D721Med (cell line): ENCODE measurements around the gene OR52D1.

Source experiments
- DNase-seq: peaks from one replicate; pipeline ENCODE4 v3.0.0; 2011; ENCODE audit warnings: low spot score; ENCODE audit not compliant: insufficient read length
- FAIRE-seq: peaks from 2 replicates; lab custom pipeline; 2011; peaks lifted over from hg19 to GRCh38; lab: Jason Lieb, UNC
- TF ChIP-seq, protein P1 (sequence below): IDR thresholded peaks from 2 replicates; pipeline ENCODE4 v1.5.1; 2012; ENCODE audit warnings: mild to moderate bottlenecking, control low read depth; ENCODE audit not compliant: insufficient read depth; ENCODE audit errors: missing control alignments

The OR52D1 gene

DNA sequence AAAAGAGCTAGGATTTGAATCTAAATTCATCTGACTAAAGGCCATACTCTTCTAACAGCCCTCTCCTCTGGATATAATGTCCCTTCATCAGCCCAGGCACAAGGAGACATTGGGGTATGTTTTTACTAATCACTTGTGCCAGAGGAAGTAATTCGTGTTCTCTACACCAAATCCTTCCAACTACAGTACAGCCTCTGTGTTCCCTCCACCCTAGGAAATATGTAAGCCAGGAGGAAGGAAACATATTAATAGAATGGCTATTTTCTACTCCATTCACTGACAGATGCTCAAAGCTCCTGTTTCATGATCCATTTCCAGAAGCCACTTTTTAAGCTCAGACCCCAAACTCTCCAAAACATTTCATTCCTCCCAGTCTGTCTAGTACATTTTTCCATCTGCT, 40.0 kb downstream of the OR52D1 start:
- DNase-seq (no peak), FAIRE-seq (no peak)
- TF ChIP-seq, protein P1, sequence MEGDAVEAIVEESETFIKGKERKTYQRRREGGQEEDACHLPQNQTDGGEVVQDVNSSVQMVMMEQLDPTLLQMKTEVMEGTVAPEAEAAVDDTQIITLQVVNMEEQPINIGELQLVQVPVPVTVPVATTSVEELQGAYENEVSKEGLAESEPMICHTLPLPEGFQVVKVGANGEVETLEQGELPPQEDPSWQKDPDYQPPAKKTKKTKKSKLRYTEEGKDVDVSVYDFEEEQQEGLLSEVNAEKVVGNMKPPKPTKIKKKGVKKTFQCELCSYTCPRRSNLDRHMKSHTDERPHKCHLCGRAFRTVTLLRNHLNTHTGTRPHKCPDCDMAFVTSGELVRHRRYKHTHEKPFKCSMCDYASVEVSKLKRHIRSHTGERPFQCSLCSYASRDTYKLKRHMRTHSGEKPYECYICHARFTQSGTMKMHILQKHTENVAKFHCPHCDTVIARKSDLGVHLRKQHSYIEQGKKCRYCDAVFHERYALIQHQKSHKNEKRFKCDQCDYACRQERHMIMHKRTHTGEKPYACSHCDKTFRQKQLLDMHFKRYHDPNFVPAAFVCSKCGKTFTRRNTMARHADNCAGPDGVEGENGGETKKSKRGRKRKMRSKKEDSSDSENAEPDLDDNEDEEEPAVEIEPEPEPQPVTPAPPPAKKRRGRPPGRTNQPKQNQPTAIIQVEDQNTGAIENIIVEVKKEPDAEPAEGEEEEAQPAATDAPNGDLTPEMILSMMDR, result no peak

DNA sequence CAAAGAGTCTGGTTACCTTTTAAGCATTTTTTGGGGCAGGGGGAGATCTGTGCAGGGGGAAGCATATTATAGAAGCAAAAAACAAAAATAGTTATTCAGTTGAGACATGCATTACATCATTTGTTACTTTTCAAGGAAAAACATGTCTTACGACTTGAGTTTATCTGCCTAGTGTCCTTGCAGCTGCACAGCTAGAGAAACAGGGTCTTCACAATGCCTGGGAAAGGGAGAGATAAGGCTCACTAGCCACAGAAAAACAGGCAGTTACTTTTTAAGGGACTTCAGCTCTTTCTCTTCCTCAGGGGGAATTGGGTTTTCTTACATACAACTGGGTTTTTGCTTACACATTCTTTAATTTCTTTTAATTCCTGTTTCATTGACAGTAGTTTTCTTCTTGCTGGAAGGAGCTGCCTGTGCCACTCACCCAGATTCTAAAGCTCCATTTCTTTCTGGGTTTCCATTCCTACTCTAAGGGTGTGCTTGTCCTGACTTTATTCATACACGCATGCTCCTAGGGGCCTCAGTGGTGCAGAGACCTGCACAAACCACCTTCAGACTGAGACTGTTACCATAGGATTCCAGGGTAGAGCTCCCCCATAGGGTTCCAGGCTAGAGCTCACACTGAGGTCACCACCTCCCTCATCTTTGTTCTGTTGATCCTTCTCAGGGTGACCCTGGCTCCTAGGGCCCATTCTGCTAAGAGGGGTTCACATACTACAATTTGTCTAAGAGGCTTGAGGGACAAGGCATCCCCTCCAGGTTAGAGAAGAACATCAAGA, 42.8 kb downstream of the OR52D1 start:
- TF ChIP-seq, protein P1, result no peak
- DNase-seq, result no peak
- FAIRE-seq, result no peak

DNA sequence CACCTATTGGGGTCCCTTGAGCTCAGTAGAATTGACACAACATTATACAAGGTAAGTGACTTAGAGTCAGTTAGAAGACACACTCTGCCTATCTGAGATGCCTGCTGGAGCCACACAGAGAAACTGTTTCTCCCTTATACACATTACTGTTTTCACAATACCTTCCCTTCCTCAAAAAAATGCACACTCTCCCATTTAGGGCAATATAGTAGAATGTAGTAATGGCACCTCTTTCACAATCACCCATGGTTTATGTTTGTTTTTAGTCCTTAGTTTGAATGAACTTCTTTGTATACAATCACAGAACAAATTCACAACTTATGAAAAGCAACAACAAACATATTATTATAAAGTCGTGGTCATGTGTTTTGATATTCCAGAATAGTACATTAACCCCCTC, 45.6 kb downstream of the OR52D1 start:
- FAIRE-seq (no peak), DNase-seq (no peak)
- TF ChIP-seq, protein P1, result no peak

- FAIRE-seq (no peak), DNase-seq (no peak)
- TF ChIP-seq, protein P1, result no peak
Measured at GRCh38 chr11:5536482-5536881, 48.0 kb downstream of the OR52D1 start.
